Ovary (tissue), 3 donors: ENCODE results near the gene ACER3.

ENCODE experiments used
- EP300 ChIP-seq: sonication (generic); formaldehyde crosslinking; IDR thresholded peaks from one replicate; pipeline ENCODE4 v1.6.1; 2017; ENCODE audit warnings: antibody characterized with exemption
- POLR2A ChIP-seq: fragments of 450-650 bp; IDR thresholded peaks from one replicate; pipeline ENCODE4 v1.6.1; 2017; ENCODE audit warnings: antibody characterized with exemption, mild to moderate bottlenecking, moderate library complexity
- TF ChIP-seq, protein P1 (sequence below), 3 donors: fragments of 450-650 bp in 2 of 3; fragments of 200-600 bp in 1 of 3; IDR thresholded peaks; one replicate each; pipeline versions ENCODE4 v1.5.1 to v1.8.0; 2016 to 2022; ENCODE audit warnings: antibody characterized with exemption in 3 of 3, mild to moderate bottlenecking in 1 of 3
- donor health status: DM: no; HTN: no; CAD: no.

GRCh38 chr11:77051511-77051910 is 190.8 kb downstream of the ACER3 start:
- TF ChIP-seq, protein P1, sequence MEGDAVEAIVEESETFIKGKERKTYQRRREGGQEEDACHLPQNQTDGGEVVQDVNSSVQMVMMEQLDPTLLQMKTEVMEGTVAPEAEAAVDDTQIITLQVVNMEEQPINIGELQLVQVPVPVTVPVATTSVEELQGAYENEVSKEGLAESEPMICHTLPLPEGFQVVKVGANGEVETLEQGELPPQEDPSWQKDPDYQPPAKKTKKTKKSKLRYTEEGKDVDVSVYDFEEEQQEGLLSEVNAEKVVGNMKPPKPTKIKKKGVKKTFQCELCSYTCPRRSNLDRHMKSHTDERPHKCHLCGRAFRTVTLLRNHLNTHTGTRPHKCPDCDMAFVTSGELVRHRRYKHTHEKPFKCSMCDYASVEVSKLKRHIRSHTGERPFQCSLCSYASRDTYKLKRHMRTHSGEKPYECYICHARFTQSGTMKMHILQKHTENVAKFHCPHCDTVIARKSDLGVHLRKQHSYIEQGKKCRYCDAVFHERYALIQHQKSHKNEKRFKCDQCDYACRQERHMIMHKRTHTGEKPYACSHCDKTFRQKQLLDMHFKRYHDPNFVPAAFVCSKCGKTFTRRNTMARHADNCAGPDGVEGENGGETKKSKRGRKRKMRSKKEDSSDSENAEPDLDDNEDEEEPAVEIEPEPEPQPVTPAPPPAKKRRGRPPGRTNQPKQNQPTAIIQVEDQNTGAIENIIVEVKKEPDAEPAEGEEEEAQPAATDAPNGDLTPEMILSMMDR (IDR thresholded peaks at IDR 0.05) = no peak
- TF ChIP-seq POLR2A (no peak), EP300 (no peak)
